Measurements from ENCODE around the gene NHSL2. TPM values are rescaled to one million over a fixed set of nuclear protein-coding genes. Genes with fewer than 3 reads are reported as not detected.

The NHSL2 gene
- total RNA-seq, 2 donors from 2014 or later = 6.9 to 11.2 TPM

GRCh38 chrX:72005046-72005445, 94.4 kb downstream of the NHSL2 start:
- Mint-ChIP-seq H3K4me1 (peaks cover 17% of the 10 kb centered on the region), H3K27ac (no peak overlapping the region), H3K27me3 (ENCODE audit: insufficient read depth) (no peaks in the 10 kb centered on the region), H3K4me3 (no peak overlapping the region), H3K36me3 (ENCODE audit: low read depth) (peaks cover 3% of the 10 kb centered on the region), H3K9me3 (peaks cover 70% of the 10 kb centered on the region)
- H3K36me3 ChIP-seq (ENCODE audit: control insufficient read depth, insufficient read depth, low read length) = no peaks in the 10 kb centered on the region
- no peak for TF ChIP-seq CTCF (conservative IDR thresholded peaks at IDR 0.05)
- 93% methylated on average over 1 of the region's 2 CpGs; no CpG with 5 or more reads in 1 of the 2 experiments for WGBS, 2 experiments (ENCODE audit: insufficient coverage in 1 of 2, insufficient read length in 1 of 2)
- H3K9ac ChIP-seq (ENCODE audit: extremely low read depth, low read length, poor library complexity, severe bottlenecking) = no peak overlapping the region
- H3K27ac ChIP-seq (ENCODE audit: low read depth, low read length) = no peak overlapping the region
- DNase-seq = peak; percentile 35
- no peak overlapping the region for H3K4me3 ChIP-seq (ENCODE audit: low read length)
- H3K27me3 ChIP-seq (ENCODE audit: control insufficient read depth, insufficient read depth, low read length, poor library complexity, severe bottlenecking) = no peaks in the 10 kb centered on the region
- no peaks in the 10 kb centered on the region for H3K4me1 ChIP-seq (ENCODE audit: control insufficient read depth, insufficient read depth, low read length)
- H3K9me3 ChIP-seq (ENCODE audit: control insufficient read depth, low read length) = no peaks in the 10 kb centered on the region

DNA sequence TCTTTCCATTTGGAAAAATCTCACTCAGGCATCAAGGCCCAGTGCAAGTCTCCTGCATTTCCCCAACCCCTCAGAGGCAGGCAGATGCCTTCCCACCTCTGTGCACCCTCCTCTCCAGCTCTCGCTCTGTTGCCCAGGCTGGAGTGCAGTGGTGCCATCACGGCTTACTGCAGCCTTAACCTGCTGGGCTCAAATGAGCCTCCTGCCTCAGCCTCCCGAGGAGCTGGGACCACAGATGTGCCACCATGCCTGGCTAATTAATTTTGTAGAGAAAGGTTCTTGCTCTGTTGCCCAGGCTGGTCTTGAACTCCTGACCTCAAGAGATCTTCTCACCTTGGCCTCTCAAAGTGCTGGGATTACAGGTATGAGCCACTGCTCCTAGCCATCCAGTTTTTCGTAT, 95.8 kb downstream of the NHSL2 start:
- Histone ChIP-seq H3K9ac (ENCODE audit: extremely low read depth, low read length, poor library complexity, severe bottlenecking) (no peak overlapping the region), H3K9me3 (ENCODE audit: control insufficient read depth, low read length) (no peaks in the 10 kb centered on the region), H3K27me3 (ENCODE audit: control insufficient read depth, insufficient read depth, low read length, poor library complexity, severe bottlenecking) (no peaks in the 10 kb centered on the region), H3K4me1 (ENCODE audit: control insufficient read depth, insufficient read depth, low read length) (no peaks in the 10 kb centered on the region), H3K4me3 (ENCODE audit: low read length) (no peak overlapping the region), H3K27ac (ENCODE audit: low read depth, low read length) (no peak overlapping the region), H3K36me3 (ENCODE audit: control insufficient read depth, insufficient read depth, low read length) (no peaks in the 10 kb centered on the region)
- DNase-seq = no peak
- Mint-ChIP-seq H3K27ac (no peak overlapping the region), H3K27me3 (ENCODE audit: insufficient read depth) (no peaks in the 10 kb centered on the region), H3K9me3 (peaks cover 70% of the 10 kb centered on the region), H3K4me3 (no peak overlapping the region), H3K36me3 (ENCODE audit: low read depth) (peaks cover 8% of the 10 kb centered on the region), H3K4me1 (peaks cover 11% of the 10 kb centered on the region)
- WGBS, 2 experiments (ENCODE audit: insufficient coverage in 1 of 2, insufficient read length in 1 of 2) = 91 to 93% methylated on average over 2 to 4 of the region's 4 CpGs
- TF ChIP-seq CTCF (conservative IDR thresholded peaks at IDR 0.05) = no peak

DNA sequence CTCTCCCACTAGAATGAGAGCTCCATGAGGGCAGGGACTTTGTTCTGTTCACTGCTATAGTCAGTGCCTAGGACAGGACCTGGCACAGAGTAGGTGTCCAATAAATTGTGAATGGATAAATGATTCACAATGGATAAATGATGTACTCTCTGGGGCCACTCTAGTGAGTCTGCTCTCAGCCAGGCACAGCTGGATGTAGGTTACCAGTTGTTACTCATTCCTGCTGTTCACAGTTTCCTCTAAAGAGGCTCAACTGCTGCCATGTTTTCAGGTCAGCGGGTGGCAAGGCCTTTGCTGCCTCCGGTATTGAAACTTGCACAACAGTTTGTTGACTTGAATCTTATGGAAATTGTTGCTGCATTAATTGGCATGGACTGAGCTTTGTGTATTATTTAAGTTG, 99.1 kb downstream of the NHSL2 start:
- no peaks in the 10 kb centered on the region for H3K36me3 ChIP-seq (ENCODE audit: control insufficient read depth, insufficient read depth, low read length)
- peaks cover 13% of the 10 kb centered on the region for H3K36me3 Mint-ChIP-seq (ENCODE audit: low read depth)
- H3K4me3 Mint-ChIP-seq = no peak overlapping the region

More for the DNA sequence above, 99.1 kb downstream of the NHSL2 start:
- Mint-ChIP-seq H3K9me3 (peaks cover 67% of the 10 kb centered on the region), H3K4me1 (no peaks in the 10 kb centered on the region), H3K27me3 (ENCODE audit: insufficient read depth) (no peaks in the 10 kb centered on the region), H3K27ac (no peak overlapping the region)
- H3K27ac ChIP-seq (ENCODE audit: low read depth, low read length) = no peak overlapping the region
- H3K4me1 ChIP-seq (ENCODE audit: control insufficient read depth, insufficient read depth, low read length) = no peaks in the 10 kb centered on the region
- no peak overlapping the region for H3K4me3 ChIP-seq (ENCODE audit: low read length)
- no peaks in the 10 kb centered on the region for H3K9me3 ChIP-seq (ENCODE audit: control insufficient read depth, low read length)
- 97% methylated on average over 2 of the region's 2 CpGs; no CpG with 5 or more reads in 1 of the 2 experiments for WGBS, 2 experiments (ENCODE audit: insufficient coverage in 1 of 2, insufficient read length in 1 of 2)
- peak; percentile 7 for DNase-seq
- no peak overlapping the region for H3K9ac ChIP-seq (ENCODE audit: extremely low read depth, low read length, poor library complexity, severe bottlenecking)
- no peak for TF ChIP-seq CTCF (conservative IDR thresholded peaks at IDR 0.05)
- H3K27me3 ChIP-seq (ENCODE audit: control insufficient read depth, insufficient read depth, low read length, poor library complexity, severe bottlenecking) = no peaks in the 10 kb centered on the region

Data from endodermal cell (in vitro differentiated cells).